CD4-positive, alpha-beta memory T cell (primary cell): ENCODE data around the gene CHSY1. TPM values are rescaled to one million over a fixed set of nuclear protein-coding genes. Genes with fewer than 3 reads are reported as not detected.
A peak's percentile ranks its signal among the peaks of the same experiment; 100 is the strongest.

Experiments
- CTCF ChIA-PET: fragments of 350-600 bp; sonication (Branson Sonifier 250); formaldehyde crosslinking; loops from one replicate; lab custom pipeline; 2021; ENCODE audit warnings: inconsistent platforms; ENCODE audit not compliant: partially characterized antibody; lab: Charles Lee
- POLR2A ChIA-PET: fragments of 350-600 bp; sonication (Branson Sonifier 250); formaldehyde crosslinking; loops from one replicate; lab custom pipeline; 2021; ENCODE audit not compliant: partially characterized antibody; lab: Charles Lee
- DNase-seq, 5 donors: peaks; one replicate each; pipeline versions ENCODE4 v3.0.0 to v3.0.0-alpha.2; 2020 to 2022; ENCODE audit warnings: mixed read lengths in 1 of 5
- H3K27ac ChIP-seq: one replicate; pipeline ENCODE4 v1.7.0; 2013; ENCODE audit warnings: low read depth, low read length
- H3K27me3 ChIP-seq: 2 replicates; pipeline ENCODE4 v1.7.0; 2013; ENCODE audit warnings: mild to moderate bottlenecking, low read length, moderate library complexity; ENCODE audit not compliant: insufficient read depth
- H3K36me3 ChIP-seq: 2 replicates; pipeline ENCODE4 v1.7.0; 2013; ENCODE audit warnings: mild to moderate bottlenecking, low read length, moderate library complexity; ENCODE audit not compliant: insufficient read depth
- H3K4me1 ChIP-seq: 2 replicates; pipeline ENCODE4 v1.7.0; 2013; ENCODE audit warnings: mild to moderate bottlenecking, low read length, moderate library complexity; ENCODE audit not compliant: insufficient read depth
- H3K4me3 ChIP-seq, 2 donors: one replicate each; pipeline ENCODE4 v1.7.0; 2013; ENCODE audit warnings: low read length in 2 of 2, mild to moderate bottlenecking in 1 of 2
- H3K9me3 ChIP-seq, 2 donors: one replicate each; pipeline ENCODE4 v1.7.0; 2013; ENCODE audit warnings: low read length in 2 of 2, control low read depth in 1 of 2; ENCODE audit not compliant: control insufficient read depth in 1 of 2
- H3K27ac Mint-ChIP-seq, 7 donors: one replicate each; pipeline ENCODE4 v1.8.0; 2020 to 2021; ENCODE audit warnings: mixed read lengths in 7 of 7, mild to moderate bottlenecking in 6 of 7, inconsistent platforms in 3 of 7, moderate library complexity in 3 of 7
- H3K27me3 Mint-ChIP-seq, 2 donors: one replicate each; pipeline ENCODE4 v1.8.0; 2020 to 2021; ENCODE audit warnings: mixed read lengths in 2 of 2
- H3K36me3 Mint-ChIP-seq, 2 donors: one replicate each; pipeline ENCODE4 v1.8.0; 2020 to 2021; ENCODE audit warnings: mixed read lengths in 2 of 2, inconsistent platforms in 1 of 2, mild to moderate bottlenecking in 1 of 2
- H3K4me1 Mint-ChIP-seq, 4 donors: one replicate each; pipeline ENCODE4 v1.8.0; 2020 to 2021; ENCODE audit warnings: mixed read lengths in 4 of 4, mild to moderate bottlenecking in 1 of 4
- H3K4me3 Mint-ChIP-seq, 8 donors: one replicate each; pipeline ENCODE4 v1.8.0; 2020 to 2021; ENCODE audit warnings: mixed read lengths in 8 of 8, mild to moderate bottlenecking in 7 of 8, moderate library complexity in 6 of 8, inconsistent platforms in 3 of 8
- H3K9me3 Mint-ChIP-seq, 8 donors: one replicate each; pipeline ENCODE4 v1.8.0; 2020 to 2021; ENCODE audit warnings: mixed read lengths in 8 of 8, mild to moderate bottlenecking in 5 of 8, inconsistent platforms in 3 of 8, moderate library complexity in 1 of 8
- intact Hi-C: fragments of 100-400 bp; cut with micrococcal nuclease; formaldehyde crosslinking; loops from one replicate; pipeline ENCODE4 v1.15.1; 2023
- polyA plus RNA-seq, 2 donors: library from polyadenylated mRNA; unstranded; fragments of 300-500 nt; fragmentation: Illumina TruSeq; gene quantifications; one replicate each; pipeline ENCODE4 v1.2.3, GENCODE V29; 2021
- total RNA-seq, 2 experiments: library from RNA; stranded (reverse); gene quantifications; one replicate each; pipeline ENCODE4 v1.2.3, GENCODE V29; 2021

CHSY1 gene
- total and polyA plus RNA-seq, 4 experiments from 2014 or later = 0.64 to 11.9 (median 6.9) TPM

DNA sequence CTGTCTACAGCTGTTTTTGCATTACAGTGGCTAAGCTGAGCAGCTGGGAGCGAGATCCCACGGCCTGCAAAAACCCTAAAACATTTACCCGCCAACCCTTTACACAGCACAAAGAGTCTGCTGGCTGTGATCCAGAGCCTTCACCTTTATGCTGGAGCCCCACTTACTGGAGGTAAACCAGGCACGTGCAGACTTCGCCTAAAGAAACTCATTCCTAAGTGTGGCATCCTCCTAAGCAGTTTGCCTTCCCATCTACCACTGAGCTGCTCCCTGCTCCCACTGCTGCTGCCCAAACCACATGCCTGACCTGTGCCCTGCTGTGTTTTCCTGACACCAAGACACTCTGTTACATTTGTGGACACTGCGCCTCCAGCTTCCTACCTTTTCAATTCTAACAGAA, 53.0 kb downstream of the CHSY1 start:
- CTCF ChIA-PET = no interaction called here

DNA sequence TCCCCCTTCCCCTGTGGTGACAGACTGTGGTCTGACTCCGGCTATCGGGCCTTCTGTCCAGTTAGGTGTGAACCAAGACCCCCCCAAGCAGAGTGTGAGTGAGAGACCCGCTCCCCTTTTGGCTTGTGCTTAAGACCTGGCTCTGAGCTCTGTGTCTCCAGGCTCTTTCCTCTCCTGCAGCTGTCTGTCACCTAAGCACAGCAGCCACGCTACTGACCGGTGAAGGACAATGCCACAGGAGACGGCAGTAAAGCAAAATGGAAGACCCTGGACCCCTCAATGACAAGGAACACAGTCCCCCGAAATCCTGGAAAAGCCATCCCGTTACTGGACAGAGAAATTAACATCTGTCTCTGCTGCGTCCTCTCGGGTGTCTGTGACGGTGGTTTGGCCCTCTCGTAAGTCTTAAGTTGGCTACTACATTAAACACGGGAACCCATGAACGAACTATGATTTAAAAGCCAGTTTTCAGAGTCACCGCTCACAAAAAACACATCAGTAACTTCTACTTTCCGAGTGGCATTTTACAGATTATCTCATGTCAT, 53.7 kb downstream of the CHSY1 start:
- no peaks in the 10 kb centered on the region for H3K9me3 Mint-ChIP-seq
- no peak overlapping the region for H3K27ac ChIP-seq
- no peaks in the 10 kb centered on the region for H3K36me3 ChIP-seq
- CTCF ChIA-PET = no interaction called here
- no peaks in the 10 kb centered on the region for H3K9me3 ChIP-seq
- no peak overlapping the region for H3K4me3 ChIP-seq
- peaks cover 51% of the 10 kb centered on the region for H3K4me1 ChIP-seq
- intact Hi-C loops = no loop called here
- peak overlapping the region in 1 of 7 donors; percentile 21 for H3K27ac Mint-ChIP-seq
- POLR2A ChIA-PET = no interaction called here
- DNase-seq = no peak
- no peaks in the 10 kb centered on the region for H3K27me3 Mint-ChIP-seq
- peak overlapping the region in 2 of 8 donors; percentile 21 to 30 for H3K4me3 Mint-ChIP-seq
- peaks cover 40 to 88% (median 61%) of the 10 kb centered on the region in 4 donors for H3K4me1 Mint-ChIP-seq
- H3K27me3 ChIP-seq = no peaks in the 10 kb centered on the region
- H3K36me3 Mint-ChIP-seq = no peaks in the 10 kb centered on the region

More for the DNA sequence above, 53.0 kb downstream of the CHSY1 start:
- Histone ChIP-seq H3K4me3 (no peak overlapping the region), H3K27ac (no peak overlapping the region), H3K4me1 (peaks cover 51% of the 10 kb centered on the region), H3K9me3 (no peaks in the 10 kb centered on the region), H3K27me3 (no peaks in the 10 kb centered on the region), H3K36me3 (no peaks in the 10 kb centered on the region)
- POLR2A ChIA-PET = no interaction called here
- DNase-seq = no peak
- intact Hi-C loops = no loop called here
- Mint-ChIP-seq H3K36me3 (no peaks in the 10 kb centered on the region), H3K4me3 (peak overlapping the region in 2 of 8 donors; percentile 2 to 52), H3K27ac (peak overlapping the region in 1 of 7 donors; percentile 42), H3K27me3 (no peaks in the 10 kb centered on the region), H3K9me3 (no peaks in the 10 kb centered on the region), H3K4me1 (peaks cover 46 to 90% (median 61%) of the 10 kb centered on the region in 4 donors)

DNA sequence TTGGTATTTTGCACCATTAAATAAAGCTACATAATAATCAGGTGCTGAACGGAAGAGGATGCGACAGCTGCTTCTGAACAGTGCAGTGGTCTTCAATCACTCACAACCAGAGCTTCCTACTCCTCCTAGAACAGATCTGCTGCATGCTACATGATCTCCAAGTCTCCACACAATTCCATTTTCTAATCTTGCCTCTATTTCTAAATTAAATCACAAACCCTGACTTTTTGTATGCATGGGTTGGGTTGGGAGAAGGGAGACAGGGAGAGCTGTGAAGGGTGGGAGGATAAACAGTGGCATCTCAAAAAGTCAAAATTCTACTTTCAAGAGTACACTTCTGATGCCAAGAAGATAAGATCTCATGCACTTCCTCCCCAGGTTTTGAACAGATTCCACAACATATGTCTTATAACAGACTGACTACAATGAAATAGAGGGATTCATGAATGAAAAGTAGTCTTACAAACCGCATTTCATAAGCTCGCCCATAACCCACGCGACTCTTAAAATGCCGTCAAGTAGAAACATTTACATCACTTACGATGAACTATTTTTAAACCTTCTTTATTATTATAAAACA, 57.2 kb downstream of the CHSY1 start:
- ChIA-PET CTCF (interaction anchor here (1.2 kb wide), 1 partner anchor 50 kb away, joined by 3 read pairs; no protein-coding TSS in a partner anchor), POLR2A (no interaction called here)
- Mint-ChIP-seq H3K9me3 (no peaks in the 10 kb centered on the region), H3K27me3 (no peaks in the 10 kb centered on the region), H3K4me3 (peak overlapping the region in 5 of 8 donors; percentile 7 to 57 (median 22)), H3K4me1 (peaks cover 41 to 89% (median 60%) of the 10 kb centered on the region in 4 donors), H3K27ac (no peak overlapping the region), H3K36me3 (no peaks in the 10 kb centered on the region)
- no peak overlapping the region for H3K4me3 ChIP-seq
- no peaks in the 10 kb centered on the region for H3K36me3 ChIP-seq
- no peak overlapping the region for H3K27ac ChIP-seq
- intact Hi-C loops = loop anchor here (2.0 kb wide), 1 partner anchor 62 kb away; no protein-coding TSS in a partner anchor
- no peaks in the 10 kb centered on the region for H3K27me3 ChIP-seq
- H3K9me3 ChIP-seq = no peaks in the 10 kb centered on the region
- DNase-seq = no peak
- H3K4me1 ChIP-seq = peaks cover 38% of the 10 kb centered on the region

DNA sequence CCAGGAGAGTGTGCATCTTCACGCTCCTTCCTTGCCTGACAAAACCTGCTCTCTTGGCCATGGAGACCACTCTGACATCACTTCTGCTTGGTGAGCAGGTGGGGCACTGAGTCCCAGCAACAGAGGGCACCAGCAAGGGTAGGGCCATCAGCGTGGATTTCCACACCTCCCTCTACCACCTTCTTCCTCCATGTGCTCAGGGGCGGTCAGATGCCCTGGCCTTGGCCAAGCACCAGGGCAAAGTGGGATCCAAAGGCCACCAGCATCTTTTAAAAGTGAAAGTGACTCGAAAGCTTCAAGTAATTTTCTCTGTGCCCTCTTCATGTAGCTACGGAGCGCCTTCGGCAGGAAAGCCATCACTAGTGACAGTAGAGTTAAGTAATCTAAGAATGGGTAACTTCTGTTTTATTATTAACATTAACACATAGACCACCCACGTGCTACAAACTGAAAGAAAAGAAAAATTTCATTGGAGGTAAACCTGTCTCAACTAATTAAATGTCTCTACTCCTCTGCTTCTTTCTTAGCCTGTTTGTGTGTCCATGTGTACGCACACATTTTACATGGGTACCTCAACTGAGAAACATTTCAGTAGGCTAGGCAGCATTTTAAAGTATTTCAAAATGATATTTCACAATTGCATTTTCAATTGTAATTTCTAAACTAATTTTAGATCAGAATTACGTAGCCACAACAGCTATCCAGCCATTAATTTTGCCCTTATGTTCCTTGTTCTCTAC, 57.9 kb downstream of the CHSY1 start:
- CTCF ChIA-PET = no interaction called here
- intact Hi-C loops = loop anchor here (2.0 kb wide), 1 partner anchor 63 kb away; no protein-coding TSS in a partner anchor
- H3K4me3 Mint-ChIP-seq = peak overlapping the region in 3 of 8 donors; percentile 22 to 57 (median 44)

DNA sequence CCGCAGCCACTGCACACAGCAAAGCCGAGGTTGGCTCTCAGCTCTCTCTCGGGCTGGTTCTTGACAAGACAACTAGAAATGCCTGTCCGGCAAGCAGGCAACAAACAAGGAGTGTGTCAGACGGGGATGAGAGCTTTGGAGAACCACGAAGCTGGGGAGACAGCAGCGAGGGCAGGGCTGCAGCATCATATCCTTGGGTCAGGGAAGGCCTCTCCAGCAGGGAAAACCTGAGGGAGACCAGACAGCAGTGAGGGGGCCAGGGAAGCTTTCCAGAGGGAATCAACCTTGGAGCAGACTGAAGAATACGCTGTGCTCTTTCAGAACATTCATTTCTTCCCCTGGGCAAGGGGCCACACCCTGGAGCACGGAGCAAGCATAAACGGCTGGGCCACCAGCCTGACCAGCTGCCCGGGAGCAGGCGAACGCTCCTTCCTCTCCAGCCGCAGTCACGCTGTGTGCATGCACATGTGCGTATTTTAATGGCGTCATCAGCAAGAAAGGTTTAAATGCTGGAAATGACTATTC, 58.7 kb downstream of the CHSY1 start:
- no peaks in the 10 kb centered on the region for H3K9me3 Mint-ChIP-seq
- H3K9me3 ChIP-seq = no peaks in the 10 kb centered on the region
- CTCF ChIA-PET = no interaction called here
- POLR2A ChIA-PET = no interaction called here
- no peaks in the 10 kb centered on the region for H3K27me3 ChIP-seq
- intact Hi-C loops = no loop called here
- H3K27me3 Mint-ChIP-seq = no peaks in the 10 kb centered on the region
- no peaks in the 10 kb centered on the region for H3K36me3 Mint-ChIP-seq
- H3K4me1 Mint-ChIP-seq = peaks cover 44 to 86% (median 63%) of the 10 kb centered on the region in 4 donors
- H3K4me3 ChIP-seq = no peak overlapping the region
- no peak overlapping the region for H3K27ac Mint-ChIP-seq
- H3K4me1 ChIP-seq = peaks cover 43% of the 10 kb centered on the region
- H3K4me3 Mint-ChIP-seq = peak overlapping the region in 2 of 8 donors; percentile 15 to 21
- no peaks in the 10 kb centered on the region for H3K36me3 ChIP-seq
- no peak overlapping the region for H3K27ac ChIP-seq
- no peak for DNase-seq

More for the DNA sequence above, 57.9 kb downstream of the CHSY1 start:
- no peaks in the 10 kb centered on the region for H3K36me3 Mint-ChIP-seq
- peaks cover 44 to 89% (median 62%) of the 10 kb centered on the region in 4 donors for H3K4me1 Mint-ChIP-seq
- Histone ChIP-seq H3K27me3 (no peaks in the 10 kb centered on the region), H3K4me1 (peaks cover 36% of the 10 kb centered on the region), H3K4me3 (no peak overlapping the region), H3K9me3 (no peaks in the 10 kb centered on the region), H3K36me3 (no peaks in the 10 kb centered on the region), H3K27ac (no peak overlapping the region)
- peak overlapping the region in 1 of 7 donors; percentile 52 for H3K27ac Mint-ChIP-seq
- DNase-seq = no peak
- POLR2A ChIA-PET = no interaction called here
- H3K27me3 Mint-ChIP-seq = no peaks in the 10 kb centered on the region
- no peaks in the 10 kb centered on the region for H3K9me3 Mint-ChIP-seq

DNA sequence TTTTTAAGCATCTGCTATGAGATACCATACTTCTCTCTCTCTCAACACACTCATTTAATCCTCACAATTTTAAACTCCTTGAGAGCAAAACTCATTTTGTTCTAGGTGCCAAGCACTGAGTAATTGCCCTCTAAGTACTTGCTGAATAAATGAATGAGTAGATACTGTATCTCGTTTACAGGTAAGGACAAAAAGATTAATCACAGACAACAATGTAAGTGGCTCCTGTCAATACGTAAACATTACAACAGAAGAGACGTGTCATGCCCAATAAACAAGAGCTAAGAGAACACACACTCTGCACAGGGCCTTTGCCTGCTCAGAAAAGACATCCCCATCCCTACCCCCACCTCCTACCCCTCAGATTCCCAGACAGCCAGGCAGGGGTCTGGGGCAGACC, 59.8 kb downstream of the CHSY1 start:
- POLR2A ChIA-PET = no interaction called here
- no peaks in the 10 kb centered on the region for H3K9me3 ChIP-seq

DNA sequence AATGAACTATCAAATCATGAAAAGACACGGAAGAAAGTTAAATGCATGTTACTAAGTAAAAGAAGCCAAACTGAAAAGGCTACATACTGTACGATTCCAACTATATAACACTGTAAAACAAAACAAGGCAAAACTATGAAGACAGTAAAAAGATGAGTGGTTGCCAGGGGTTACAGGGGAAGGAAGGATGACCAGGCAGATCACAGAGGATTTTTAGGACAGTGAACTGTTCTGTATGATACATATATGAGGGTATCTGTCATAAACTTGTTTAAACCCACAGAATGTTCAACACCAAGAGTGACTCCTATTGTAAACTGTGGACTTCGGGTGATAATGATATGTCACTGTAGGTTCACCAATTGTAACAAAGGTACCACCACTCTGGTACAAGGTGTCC, 60.6 kb downstream of the CHSY1 start:
- no peak for DNase-seq
- intact Hi-C loops = no loop called here
- H3K4me3 Mint-ChIP-seq = no peak overlapping the region
- Histone ChIP-seq H3K9me3 (no peaks in the 10 kb centered on the region), H3K4me1 (peaks cover 50% of the 10 kb centered on the region), H3K4me3 (no peak overlapping the region), H3K27me3 (no peaks in the 10 kb centered on the region), H3K27ac (no peak overlapping the region), H3K36me3 (no peaks in the 10 kb centered on the region)
- H3K27me3 Mint-ChIP-seq = no peaks in the 10 kb centered on the region
- peak overlapping the region in 1 of 7 donors; percentile 2 for H3K27ac Mint-ChIP-seq
- peaks cover 0 to 4% of the 10 kb centered on the region in 2 donors for H3K36me3 Mint-ChIP-seq
- ChIA-PET CTCF (no interaction called here), POLR2A (no interaction called here)
- H3K9me3 Mint-ChIP-seq = no peaks in the 10 kb centered on the region
- peaks cover 46 to 78% (median 60%) of the 10 kb centered on the region in 4 donors for H3K4me1 Mint-ChIP-seq

More for the DNA sequence above, 59.8 kb downstream of the CHSY1 start:
- no peaks in the 10 kb centered on the region for H3K36me3 ChIP-seq
- Mint-ChIP-seq H3K4me1 (peaks cover 47 to 86% (median 62%) of the 10 kb centered on the region in 4 donors), H3K9me3 (no peaks in the 10 kb centered on the region), H3K4me3 (no peak overlapping the region), H3K27ac (peak overlapping the region in 3 of 7 donors; percentile 21 to 72 (median 66)), H3K36me3 (peaks cover 0 to 4% of the 10 kb centered on the region in 2 donors), H3K27me3 (no peaks in the 10 kb centered on the region)
- DNase-seq = no peak
- no peaks in the 10 kb centered on the region for H3K27me3 ChIP-seq
- peaks cover 50% of the 10 kb centered on the region for H3K4me1 ChIP-seq
- intact Hi-C loops = no loop called here
- CTCF ChIA-PET = no interaction called here
- no peak overlapping the region for H3K27ac ChIP-seq
- H3K4me3 ChIP-seq = no peak overlapping the region
